ENCODE results near the gene IQCF6.

IQCF6 gene

DNA sequence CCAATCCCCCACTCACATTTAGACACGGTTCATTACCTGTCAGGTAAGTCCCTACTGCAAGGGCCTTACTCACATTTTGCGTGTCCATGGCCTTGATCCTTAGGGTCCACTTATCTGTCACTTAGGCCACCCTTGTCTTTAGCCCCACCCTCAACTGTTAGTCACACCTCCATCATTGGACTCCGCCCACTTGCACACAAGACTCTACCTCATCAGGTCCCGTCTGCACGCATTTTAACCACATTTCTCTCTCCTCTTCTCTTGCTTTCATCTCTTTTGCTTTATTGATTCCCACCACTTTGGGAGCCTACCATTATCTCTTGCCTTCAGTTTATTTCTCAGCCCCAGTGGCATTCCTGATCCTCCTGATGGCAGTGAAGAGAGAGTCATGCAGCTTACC lies at the start of gene IQCF6:
Gene IQCF6, minus strand, starts transcription at position 101 of the 400 bp plus-strand sequence. Its CDS starts 13 bp downstream, at position 88.
- H3K4me3 Mint-ChIP-seq = no peak within 1 kb of the TSS
- no peaks in the 10 kb centered on the region for H3K4me1 Mint-ChIP-seq (ENCODE audit: low read depth)
- no peak within 1 kb of the TSS for H3K27ac Mint-ChIP-seq
- H3K36me3 Mint-ChIP-seq (ENCODE audit: low read depth) = no peaks in the 10 kb centered on the region
- H3K27me3 Mint-ChIP-seq (ENCODE audit: low read depth) = peaks cover 22% of the 10 kb centered on the region
- H3K9me3 Mint-ChIP-seq = no peaks in the 10 kb centered on the region

DNA sequence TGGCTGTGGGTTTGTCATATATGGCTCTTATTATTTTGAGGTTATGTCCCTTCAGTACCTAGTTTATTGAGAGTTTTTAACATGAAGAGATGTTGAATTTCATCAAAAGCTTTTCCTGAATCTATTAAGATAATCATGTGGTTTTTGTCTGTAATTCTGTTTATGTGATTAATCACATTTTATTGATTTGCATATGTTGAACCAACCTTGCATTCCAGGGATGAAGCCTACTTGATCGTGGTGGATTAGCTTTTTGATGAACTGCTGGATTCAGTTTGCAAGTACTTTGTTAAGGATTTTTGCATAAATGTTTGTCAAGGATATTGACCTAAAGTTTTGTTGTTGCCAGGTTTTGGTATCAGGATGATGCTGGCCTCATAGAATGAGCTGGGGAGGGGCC lies 49.3 kb upstream of the IQCF6 start:
- Mint-ChIP-seq H3K4me1 (ENCODE audit: low read depth) (peaks cover under 1% of the 10 kb centered on the region), H3K9me3 (peaks cover 19% of the 10 kb centered on the region), H3K36me3 (ENCODE audit: low read depth) (no peaks in the 10 kb centered on the region), H3K27ac (no peak overlapping the region), H3K4me3 (no peak overlapping the region), H3K27me3 (ENCODE audit: low read depth) (peaks cover 28% of the 10 kb centered on the region)

- peaks cover 15% of the 10 kb centered on the region for H3K27me3 Mint-ChIP-seq (ENCODE audit: low read depth)
- no peak overlapping the region for H3K4me3 Mint-ChIP-seq
- no peak overlapping the region for H3K27ac Mint-ChIP-seq
- peaks cover 7% of the 10 kb centered on the region for H3K4me1 Mint-ChIP-seq (ENCODE audit: low read depth)
- H3K36me3 Mint-ChIP-seq (ENCODE audit: low read depth) = no peaks in the 10 kb centered on the region
- peaks cover 12% of the 10 kb centered on the region for H3K9me3 Mint-ChIP-seq
Measured at GRCh38 chr3:51819709-51820406, 40.8 kb upstream of the IQCF6 start.

- Mint-ChIP-seq H3K27ac (no peak overlapping the region), H3K9me3 (peaks cover 12% of the 10 kb centered on the region), H3K36me3 (ENCODE audit: low read depth) (no peaks in the 10 kb centered on the region), H3K27me3 (ENCODE audit: low read depth) (peaks cover 18% of the 10 kb centered on the region), H3K4me3 (no peak overlapping the region), H3K4me1 (ENCODE audit: low read depth) (peaks cover 7% of the 10 kb centered on the region)
Measured at GRCh38 chr3:51819151-51819550, 40.1 kb upstream of the IQCF6 start.

DNA sequence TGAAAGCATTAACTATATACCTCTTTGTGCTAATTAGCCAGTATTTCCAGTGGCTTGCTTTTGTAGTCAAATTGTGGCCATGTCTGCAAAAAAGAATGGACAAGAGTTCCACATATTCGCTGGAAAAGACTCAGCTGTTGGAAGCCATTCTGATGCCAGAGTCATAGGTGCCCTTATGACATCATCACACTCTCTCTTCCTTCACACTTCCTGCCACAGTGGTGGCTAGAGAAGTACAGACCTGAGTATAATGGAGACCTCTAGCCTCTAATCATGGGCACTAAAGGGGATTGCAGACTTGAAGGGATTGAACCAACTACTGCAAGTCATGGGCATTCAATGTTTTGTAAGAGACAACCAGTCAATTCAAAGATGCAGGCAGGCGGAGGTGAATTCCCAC lies 38.3 kb upstream of the IQCF6 start:
- H3K4me3 Mint-ChIP-seq = no peak overlapping the region
- H3K4me1 Mint-ChIP-seq (ENCODE audit: low read depth) = peaks cover 4% of the 10 kb centered on the region
- peaks cover 12% of the 10 kb centered on the region for H3K9me3 Mint-ChIP-seq
- H3K27me3 Mint-ChIP-seq (ENCODE audit: low read depth) = peaks cover 14% of the 10 kb centered on the region
- no peaks in the 10 kb centered on the region for H3K36me3 Mint-ChIP-seq (ENCODE audit: low read depth)
- H3K27ac Mint-ChIP-seq = peak overlapping the region; percentile 16

GRCh38 chr3:51816723-51817122 lies 37.7 kb upstream of the IQCF6 start:
- H3K36me3 Mint-ChIP-seq (ENCODE audit: low read depth) = no peaks in the 10 kb centered on the region
- peaks cover 4% of the 10 kb centered on the region for H3K4me1 Mint-ChIP-seq (ENCODE audit: low read depth)
- H3K27ac Mint-ChIP-seq = no peak overlapping the region
- H3K9me3 Mint-ChIP-seq = peaks cover 10% of the 10 kb centered on the region
- H3K27me3 Mint-ChIP-seq (ENCODE audit: low read depth) = peaks cover 14% of the 10 kb centered on the region
- H3K4me3 Mint-ChIP-seq = no peak overlapping the region

- Mint-ChIP-seq H3K27me3 (ENCODE audit: low read depth) (peaks cover 14% of the 10 kb centered on the region), H3K36me3 (ENCODE audit: low read depth) (no peaks in the 10 kb centered on the region), H3K4me1 (ENCODE audit: low read depth) (peaks cover under 1% of the 10 kb centered on the region), H3K9me3 (peaks cover 8% of the 10 kb centered on the region), H3K4me3 (no peak overlapping the region), H3K27ac (no peak overlapping the region)
Measured at GRCh38 chr3:51815614-51816013, 36.6 kb upstream of the IQCF6 start.

- Mint-ChIP-seq H3K4me1 (ENCODE audit: low read depth) (no peaks in the 10 kb centered on the region), H3K9me3 (peaks cover 4% of the 10 kb centered on the region), H3K27me3 (ENCODE audit: low read depth) (peaks cover 10% of the 10 kb centered on the region), H3K36me3 (ENCODE audit: low read depth) (no peaks in the 10 kb centered on the region), H3K4me3 (no peak overlapping the region), H3K27ac (no peak overlapping the region)
Measured at GRCh38 chr3:51814034-51814433, 35.0 kb upstream of the IQCF6 start.

- Mint-ChIP-seq H3K4me3 (no peak overlapping the region), H3K36me3 (ENCODE audit: low read depth) (no peaks in the 10 kb centered on the region), H3K9me3 (peaks cover 4% of the 10 kb centered on the region), H3K27ac (no peak overlapping the region), H3K4me1 (ENCODE audit: low read depth) (no peaks in the 10 kb centered on the region), H3K27me3 (ENCODE audit: low read depth) (peaks cover 10% of the 10 kb centered on the region)
Measured at GRCh38 chr3:51813539-51813938, 34.5 kb upstream of the IQCF6 start.

DNA sequence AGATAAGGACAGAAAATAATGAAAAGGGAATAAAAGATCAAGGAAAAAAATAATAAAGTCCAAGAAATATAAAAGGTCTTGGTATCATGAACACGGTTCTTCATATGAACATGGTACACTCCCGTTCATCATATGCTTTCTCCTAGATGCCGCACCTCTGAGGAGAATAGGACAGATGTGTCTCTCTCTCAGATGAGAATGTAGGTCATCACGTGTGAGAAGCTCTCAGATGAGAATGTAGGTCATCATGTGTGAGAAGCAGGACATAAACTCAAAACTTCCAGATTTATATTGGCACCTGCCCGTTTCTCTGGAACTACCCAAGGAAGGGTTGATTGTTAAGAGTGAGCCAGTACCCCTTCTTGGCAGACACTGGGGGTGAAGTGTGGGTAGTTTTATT lies 29.9 kb upstream of the IQCF6 start:
- H3K27me3 Mint-ChIP-seq (ENCODE audit: low read depth) = peaks cover 8% of the 10 kb centered on the region
- no peak overlapping the region for H3K4me3 Mint-ChIP-seq
- peaks cover 6% of the 10 kb centered on the region for H3K4me1 Mint-ChIP-seq (ENCODE audit: low read depth)
- no peaks in the 10 kb centered on the region for H3K9me3 Mint-ChIP-seq
- no peak overlapping the region for H3K27ac Mint-ChIP-seq
- H3K36me3 Mint-ChIP-seq (ENCODE audit: low read depth) = no peaks in the 10 kb centered on the region

GRCh38 chr3:51802106-51802703 lies 23.2 kb upstream of the IQCF6 start:
- H3K27me3 Mint-ChIP-seq (ENCODE audit: low read depth) = peaks cover 7% of the 10 kb centered on the region
- no peak overlapping the region for H3K4me3 Mint-ChIP-seq
- H3K36me3 Mint-ChIP-seq (ENCODE audit: low read depth) = no peaks in the 10 kb centered on the region
- H3K4me1 Mint-ChIP-seq (ENCODE audit: low read depth) = peaks cover 39% of the 10 kb centered on the region
- H3K27ac Mint-ChIP-seq = no peak overlapping the region
- H3K9me3 Mint-ChIP-seq = no peaks in the 10 kb centered on the region

GRCh38 chr3:51800750-51801125 lies 21.7 kb upstream of the IQCF6 start:
- Mint-ChIP-seq H3K4me3 (no peak overlapping the region), H3K27me3 (ENCODE audit: low read depth) (peaks cover 4% of the 10 kb centered on the region), H3K36me3 (ENCODE audit: low read depth) (no peaks in the 10 kb centered on the region), H3K4me1 (ENCODE audit: low read depth) (peaks cover 50% of the 10 kb centered on the region), H3K27ac (no peak overlapping the region), H3K9me3 (no peaks in the 10 kb centered on the region)

DNA sequence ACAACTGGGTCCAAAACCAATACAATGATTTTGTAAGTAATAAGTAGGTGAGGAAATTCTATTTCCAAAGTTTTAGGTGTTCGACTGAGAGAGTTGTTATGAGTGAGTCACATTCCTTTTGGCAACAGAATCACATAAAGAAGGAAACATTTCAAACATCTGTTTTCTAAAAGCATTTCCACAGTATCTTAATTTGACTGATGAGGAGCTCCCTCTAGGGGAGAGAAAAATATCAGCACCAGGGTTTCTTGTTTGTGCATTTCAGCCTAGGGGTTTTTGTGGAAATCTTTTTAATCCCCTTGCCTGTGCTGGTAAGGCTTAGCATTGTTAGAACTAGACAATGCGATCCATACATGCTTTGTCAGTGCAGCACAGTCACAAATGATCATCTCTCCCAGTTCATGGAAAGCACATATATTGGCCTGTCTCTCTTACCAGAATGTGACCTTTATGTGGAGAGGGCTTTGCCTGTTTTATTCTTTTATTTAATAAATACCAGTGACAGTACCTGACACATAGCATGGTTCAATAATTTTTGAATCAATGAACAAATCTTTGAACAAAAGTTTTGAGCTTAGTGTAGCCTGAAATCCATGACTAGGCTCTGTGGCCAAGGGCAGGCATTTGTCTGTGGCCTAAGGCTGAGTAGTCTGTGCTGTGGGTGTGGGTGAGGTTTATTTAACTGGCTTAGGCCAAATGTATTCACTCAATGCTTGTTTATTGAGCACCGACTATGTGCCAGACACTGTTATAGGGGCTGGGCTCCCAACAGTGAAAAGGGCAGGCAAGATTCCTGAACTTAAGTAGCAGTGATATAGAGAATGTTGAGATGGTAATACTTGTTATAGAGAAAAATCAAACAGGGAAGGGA lies 21.1 kb upstream of the IQCF6 start:
- no peak overlapping the region for H3K4me3 Mint-ChIP-seq
- H3K4me1 Mint-ChIP-seq (ENCODE audit: low read depth) = peaks cover 53% of the 10 kb centered on the region
- no peak overlapping the region for H3K27ac Mint-ChIP-seq
- peaks cover 8% of the 10 kb centered on the region for H3K27me3 Mint-ChIP-seq (ENCODE audit: low read depth)
- no peaks in the 10 kb centered on the region for H3K9me3 Mint-ChIP-seq
- H3K36me3 Mint-ChIP-seq (ENCODE audit: low read depth) = peaks cover 2% of the 10 kb centered on the region

DNA sequence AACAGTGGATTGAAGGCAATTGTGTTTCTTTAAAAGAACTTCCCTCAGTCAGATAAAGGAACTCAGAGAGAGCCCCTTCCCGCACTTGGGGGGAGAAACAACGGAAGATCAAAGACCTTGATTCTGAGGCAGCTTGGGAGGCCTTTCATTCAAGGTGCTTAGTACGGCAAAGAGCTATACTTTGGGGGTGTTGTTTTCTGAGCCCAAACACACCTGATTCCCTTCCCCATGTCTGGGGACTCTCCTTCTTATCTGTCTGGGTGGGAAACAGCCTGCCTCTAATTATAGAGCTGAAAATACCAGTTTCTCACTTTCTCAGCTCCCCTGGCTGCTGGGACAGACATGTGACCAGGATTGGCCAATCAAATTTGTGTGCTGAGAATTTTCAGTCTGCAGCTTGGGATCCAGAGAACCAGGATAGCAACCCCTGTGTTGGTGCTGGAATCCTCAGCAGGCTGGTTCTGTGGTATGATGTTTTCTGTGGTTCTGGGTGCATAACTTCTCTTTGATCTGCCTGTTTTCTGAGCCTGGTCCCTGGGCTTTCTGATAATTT lies 19.4 kb upstream of the IQCF6 start:
- peaks cover 45% of the 10 kb centered on the region for H3K4me1 Mint-ChIP-seq (ENCODE audit: low read depth)
- H3K9me3 Mint-ChIP-seq = no peaks in the 10 kb centered on the region
- H3K4me3 Mint-ChIP-seq = no peak overlapping the region
- peaks cover 2% of the 10 kb centered on the region for H3K36me3 Mint-ChIP-seq (ENCODE audit: low read depth)
- H3K27me3 Mint-ChIP-seq (ENCODE audit: low read depth) = peaks cover 8% of the 10 kb centered on the region
- H3K27ac Mint-ChIP-seq = peak overlapping the region; percentile 10
